Activated naive CD8-positive, alpha-beta T cell treated with anti-CD3 and anti-CD28 coated beads, Interleukin-2, amount 50 U/mL, for 24 hours (primary cell): ENCODE results near the gene MSANTD4.
A peak's percentile ranks its signal among the peaks of the same experiment; 100 is the strongest.
"Not testable (repeated sequence)": the region's sequence is repeated elsewhere in the genome, so short reads cannot be mapped to it uniquely, and the experiment has no call there.

Source experiments
- ATAC-seq: fragments of 150-1000 bp; cut with Tn5 transposase; one replicate; pipeline ENCODE4 v1.10.0; 2021
- DNase-seq: peaks from one replicate; pipeline ENCODE4 v3.0.0; 2021
- H3K27ac Mint-ChIP-seq: one replicate; pipeline ENCODE4 v1.8.0; 2021; ENCODE audit warnings: mild to moderate bottlenecking, mixed read lengths
- H3K27me3 Mint-ChIP-seq: one replicate; pipeline ENCODE4 v1.8.0; 2021; ENCODE audit warnings: mixed read lengths
- H3K36me3 Mint-ChIP-seq: one replicate; pipeline ENCODE4 v1.8.0; 2021; ENCODE audit warnings: low read depth, mixed read lengths
- H3K4me1 Mint-ChIP-seq: one replicate; pipeline ENCODE4 v1.8.0; 2021; ENCODE audit warnings: mixed read lengths
- H3K4me3 Mint-ChIP-seq: one replicate; pipeline ENCODE4 v1.8.0; 2021; ENCODE audit warnings: mild to moderate bottlenecking, moderate library complexity, mixed read lengths
- H3K9me3 Mint-ChIP-seq: one replicate; pipeline ENCODE4 v1.8.0; 2021; ENCODE audit warnings: mixed read lengths

The MSANTD4 gene

DNA sequence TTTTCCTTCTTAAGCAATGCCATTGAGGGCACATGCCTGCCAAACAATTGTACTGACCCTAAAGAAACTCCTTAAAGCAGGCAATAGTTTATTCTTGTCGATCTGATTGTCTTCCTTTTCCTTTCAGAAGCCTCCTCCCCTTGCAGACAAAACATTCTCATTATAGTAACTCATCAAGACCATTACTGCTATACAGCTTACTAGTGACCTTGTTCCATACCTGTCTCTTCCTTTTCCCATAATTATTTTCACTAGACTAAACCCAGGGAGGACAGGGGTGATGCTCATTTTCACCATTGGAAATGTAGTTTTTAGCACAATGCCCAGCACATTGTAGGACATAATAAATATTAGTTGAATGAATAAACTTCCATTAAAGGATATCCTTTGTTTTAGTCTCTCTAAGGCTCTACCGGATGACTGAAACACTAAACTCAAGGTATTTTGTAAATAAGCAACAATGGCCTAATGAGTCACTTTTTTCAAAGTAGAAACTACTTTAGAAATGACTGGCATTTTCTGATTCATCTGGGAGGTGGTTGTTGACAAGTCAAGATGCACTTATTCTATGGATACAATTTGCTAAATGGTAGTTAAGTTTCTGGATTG, 9.3 kb upstream of the MSANTD4 start:
- no peak overlapping the region for H3K27ac Mint-ChIP-seq
- ATAC-seq = no peak
- H3K4me3 Mint-ChIP-seq = no peak overlapping the region
- no peak for DNase-seq
- H3K27me3 Mint-ChIP-seq = peaks cover 38% of the 10 kb centered on the region
- peaks cover 3% of the 10 kb centered on the region for H3K36me3 Mint-ChIP-seq
- no peaks in the 10 kb centered on the region for H3K4me1 Mint-ChIP-seq
- H3K9me3 Mint-ChIP-seq = peaks cover 11% of the 10 kb centered on the region

DNA sequence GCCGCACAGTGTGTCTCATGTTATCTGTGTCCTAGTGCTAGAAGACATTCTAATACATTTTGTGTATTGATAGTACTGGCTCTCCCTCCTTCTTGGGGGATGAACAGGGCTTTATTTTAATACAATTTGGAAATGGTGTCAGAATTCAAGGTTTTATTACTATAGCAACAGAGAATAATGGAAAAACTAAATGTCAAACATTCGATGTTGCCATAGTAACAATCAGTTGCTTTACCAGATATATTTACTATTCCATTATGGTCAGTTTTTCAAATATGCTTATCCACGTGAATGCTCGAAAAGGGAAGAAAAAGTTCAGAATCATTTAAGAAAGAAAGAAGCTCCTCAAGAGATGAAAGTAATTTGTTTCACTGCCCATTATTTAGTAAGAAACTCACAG, 8.6 kb upstream of the MSANTD4 start:
- Mint-ChIP-seq H3K36me3 (peaks cover 3% of the 10 kb centered on the region), H3K27me3 (peaks cover 44% of the 10 kb centered on the region), H3K27ac (no peak overlapping the region), H3K4me1 (no peaks in the 10 kb centered on the region), H3K9me3 (peaks cover 11% of the 10 kb centered on the region), H3K4me3 (no peak overlapping the region)
- no peak for ATAC-seq
- DNase-seq = no peak

DNA sequence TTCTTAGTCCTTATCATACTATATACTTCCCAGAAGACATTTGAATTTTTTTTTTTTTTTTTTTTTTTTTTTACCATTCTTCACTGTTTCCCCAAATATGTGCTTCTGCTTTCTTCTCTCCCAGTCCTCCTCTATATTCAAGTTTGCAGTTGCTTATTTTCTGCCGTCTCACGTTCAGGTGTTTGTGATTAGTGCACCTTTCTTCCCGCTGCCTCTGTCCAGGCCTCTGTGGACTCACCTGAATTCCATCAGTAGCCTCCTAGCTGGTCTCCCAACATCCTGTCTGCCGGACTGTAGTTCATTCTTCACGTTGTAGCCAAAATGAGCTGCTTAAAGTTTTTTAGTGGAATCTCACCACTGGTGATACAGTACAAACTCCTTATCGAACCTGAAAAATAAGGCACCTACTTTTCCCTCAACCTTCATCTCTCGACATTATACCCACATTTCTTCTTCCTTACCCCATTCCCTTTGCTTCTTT, 795 bp upstream of the MSANTD4 start:
- Mint-ChIP-seq H3K4me1 (peaks cover 36% of the 10 kb centered on the region), H3K27me3 (peaks cover 12% of the 10 kb centered on the region), H3K4me3 (peak overlapping the region; percentile 92), H3K36me3 (peaks cover 23% of the 10 kb centered on the region), H3K9me3 (peaks cover 8% of the 10 kb centered on the region), H3K27ac (peak overlapping the region; percentile 91)
- ATAC-seq (no peak), DNase-seq (no peak)

DNA sequence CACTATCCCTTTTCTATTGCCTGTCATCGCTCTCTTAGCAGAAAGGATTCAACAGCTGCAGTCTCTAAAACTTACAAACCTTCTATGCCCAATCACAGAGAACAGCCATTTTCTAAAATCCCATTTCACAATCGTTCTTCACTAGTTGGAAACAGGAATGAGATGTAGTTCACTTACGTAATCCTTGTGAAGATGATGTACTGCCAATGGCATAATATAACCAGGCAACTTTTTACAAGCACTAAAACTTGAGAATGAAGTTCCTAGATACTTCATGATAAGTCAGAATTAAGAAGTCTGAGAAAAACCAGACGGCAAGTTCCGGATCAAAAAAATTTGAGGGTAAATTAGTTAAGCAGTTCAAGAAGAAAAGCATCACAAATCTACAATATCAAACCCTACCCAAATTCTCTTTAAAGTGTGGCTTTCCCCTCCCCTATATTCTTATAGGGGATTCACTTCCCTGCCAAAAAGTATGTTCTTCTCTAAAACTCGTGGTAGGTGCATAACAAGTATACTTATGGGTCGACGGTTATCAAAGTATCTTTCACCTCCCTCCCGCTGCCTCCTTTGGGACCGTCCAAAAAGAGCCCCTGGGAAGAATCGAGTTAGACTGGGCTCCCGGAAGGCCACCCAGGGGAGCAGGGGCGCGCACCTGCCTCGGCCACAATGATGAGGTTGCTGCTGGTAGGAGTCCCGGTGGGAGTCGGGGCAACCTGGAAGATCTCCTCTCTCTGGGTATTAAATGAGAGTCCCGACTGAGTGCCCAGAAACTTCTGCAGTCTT, 666 bp downstream of the MSANTD4 start:
- Mint-ChIP-seq H3K4me3 (peak overlapping the region; percentile 92), H3K4me1 (peaks cover 46% of the 10 kb centered on the region), H3K27ac (peak overlapping the region; percentile 91), H3K27me3 (peaks cover 8% of the 10 kb centered on the region), H3K36me3 (peaks cover 25% of the 10 kb centered on the region), H3K9me3 (no peaks in the 10 kb centered on the region)
- no peak for ATAC-seq
- no peak for DNase-seq

DNA sequence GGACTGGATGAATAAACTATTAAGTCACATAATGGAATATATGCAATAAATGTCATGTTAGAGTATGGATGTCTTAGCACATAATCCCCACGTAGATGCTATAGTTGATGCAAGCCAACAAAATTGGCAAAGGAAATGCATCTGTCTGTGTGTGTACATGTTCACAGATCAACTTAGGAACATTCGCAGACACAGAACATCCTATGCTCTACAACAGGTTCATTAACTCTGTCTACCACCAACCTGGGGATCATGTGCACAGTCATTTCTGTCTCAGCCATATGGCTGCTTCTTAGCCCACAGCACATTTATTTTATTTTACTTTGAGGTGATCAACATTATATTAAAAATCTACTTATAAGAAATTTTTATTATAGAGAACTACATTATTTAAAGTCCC, 4.9 kb downstream of the MSANTD4 start:
- Mint-ChIP-seq H3K27me3 (no peaks in the 10 kb centered on the region), H3K4me1 (peaks cover 47% of the 10 kb centered on the region), H3K27ac (no peak overlapping the region), H3K36me3 (peaks cover 43% of the 10 kb centered on the region), H3K9me3 (no peaks in the 10 kb centered on the region), H3K4me3 (no peak overlapping the region)
- ATAC-seq = no peak
- no peak for DNase-seq

DNA sequence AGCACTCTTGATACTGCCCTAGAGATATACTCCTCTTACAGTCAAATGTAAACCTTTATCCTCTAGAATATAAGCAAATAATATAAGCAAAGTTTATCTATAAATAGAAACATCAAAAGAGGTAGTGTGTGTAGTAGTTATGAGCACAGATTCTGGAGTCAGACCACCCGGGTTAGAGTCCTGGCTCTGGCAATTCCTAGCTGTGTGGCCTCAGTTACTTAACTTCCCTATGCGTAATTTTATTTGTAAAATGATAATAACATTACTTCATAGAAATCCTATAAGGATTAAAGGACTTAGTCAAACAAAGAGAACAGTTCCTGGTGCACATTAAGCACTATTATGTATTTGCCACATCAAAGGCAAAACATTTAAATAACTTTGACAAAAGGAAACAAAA, 7.0 kb downstream of the MSANTD4 start:
- ATAC-seq = no peak
- Mint-ChIP-seq H3K27ac (no peak overlapping the region), H3K36me3 (peaks cover 53% of the 10 kb centered on the region)

DNA sequence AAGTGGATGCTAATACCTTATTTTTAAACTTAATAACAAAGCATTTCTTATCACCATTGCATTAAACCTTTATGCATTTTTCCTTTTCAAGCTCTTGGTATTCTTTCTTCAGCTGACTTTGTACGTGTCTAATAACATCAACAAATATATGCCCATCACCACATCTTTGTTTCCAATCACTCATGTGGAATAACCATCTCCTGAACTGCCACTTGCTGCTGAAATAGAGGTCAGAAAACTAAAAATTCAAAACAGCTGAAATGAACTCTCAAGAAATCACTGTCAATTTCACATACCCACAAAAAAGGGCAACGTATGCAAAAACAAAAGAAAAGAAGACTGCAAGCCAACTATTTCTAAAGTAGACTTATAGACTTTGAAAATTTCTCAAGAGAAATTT, 7.4 kb downstream of the MSANTD4 start:
- no peak overlapping the region for H3K27ac Mint-ChIP-seq
- peaks cover 34% of the 10 kb centered on the region for H3K4me1 Mint-ChIP-seq
- no peak for DNase-seq
- no peaks in the 10 kb centered on the region for H3K27me3 Mint-ChIP-seq
- peaks cover 53% of the 10 kb centered on the region for H3K36me3 Mint-ChIP-seq
- H3K4me3 Mint-ChIP-seq = no peak overlapping the region
- no peaks in the 10 kb centered on the region for H3K9me3 Mint-ChIP-seq
- no peak for ATAC-seq

More for the DNA sequence above, 7.0 kb downstream of the MSANTD4 start:
- DNase-seq = no peak
- Mint-ChIP-seq H3K4me1 (peaks cover 37% of the 10 kb centered on the region), H3K4me3 (no peak overlapping the region), H3K9me3 (no peaks in the 10 kb centered on the region), H3K27me3 (no peaks in the 10 kb centered on the region)

DNA sequence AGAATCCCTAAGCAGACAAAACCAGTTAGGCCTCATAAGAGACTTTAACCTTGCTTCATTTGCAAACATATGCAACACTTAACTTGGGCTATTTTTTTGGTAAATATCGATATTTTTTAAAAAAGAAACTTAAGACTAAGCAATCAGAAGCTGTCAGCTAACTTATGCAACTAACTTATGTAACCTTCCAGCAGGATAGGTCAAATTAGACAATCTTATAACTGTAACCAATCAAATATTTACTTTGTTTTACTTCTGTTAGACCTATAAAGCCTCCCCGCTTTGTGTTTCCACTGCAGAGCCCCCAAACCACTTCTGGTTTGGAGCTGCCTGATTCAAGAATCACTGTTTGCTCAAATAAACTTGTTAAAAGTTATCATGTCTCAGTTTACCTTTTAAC, 8.0 kb downstream of the MSANTD4 start:
- ATAC-seq (no peak), DNase-seq (no peak)
- no peaks in the 10 kb centered on the region for H3K27me3 Mint-ChIP-seq
- no peak overlapping the region for H3K4me3 Mint-ChIP-seq
- no peaks in the 10 kb centered on the region for H3K9me3 Mint-ChIP-seq
- peaks cover 31% of the 10 kb centered on the region for H3K4me1 Mint-ChIP-seq
- no peak overlapping the region for H3K27ac Mint-ChIP-seq
- peaks cover 55% of the 10 kb centered on the region for H3K36me3 Mint-ChIP-seq

DNA sequence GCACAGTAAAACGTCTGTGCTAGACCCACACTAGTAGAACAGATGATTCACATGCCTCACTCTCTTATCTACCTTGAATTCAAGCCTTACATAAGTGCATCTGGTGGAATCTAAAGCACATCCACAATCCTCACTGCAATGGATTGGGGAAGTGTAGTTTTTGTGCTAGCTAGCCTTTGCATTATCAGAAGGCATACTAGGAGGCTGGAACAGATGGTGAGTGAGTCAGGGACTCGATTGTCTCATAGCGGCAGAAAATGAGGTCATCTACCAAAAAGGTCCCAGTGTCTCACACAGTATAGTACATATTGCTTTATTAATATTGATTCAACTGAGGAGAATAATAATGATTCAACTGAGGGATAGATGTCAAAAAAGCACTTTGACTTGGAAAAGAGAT, 9.3 kb downstream of the MSANTD4 start:
- H3K4me1 Mint-ChIP-seq = peaks cover 21% of the 10 kb centered on the region

DNA sequence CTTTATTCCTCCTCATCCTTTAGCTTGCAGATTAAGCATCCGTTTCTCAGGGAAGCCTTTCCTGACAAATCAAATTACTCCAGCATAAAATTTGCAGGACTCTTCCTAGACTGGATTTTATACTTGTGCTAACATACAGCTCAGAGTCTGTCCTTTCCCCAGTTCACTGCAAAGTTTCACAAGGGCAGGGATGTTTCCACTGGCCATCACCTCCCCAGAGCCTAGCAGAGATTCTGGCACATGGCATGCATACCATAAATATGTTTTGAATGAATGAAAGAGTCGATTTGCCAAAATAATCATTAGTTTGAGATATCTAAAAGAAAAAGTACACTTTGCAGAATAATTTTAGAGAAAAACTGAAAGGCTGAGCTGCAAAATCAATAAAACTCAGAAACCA, 10.6 kb downstream of the MSANTD4 start:
- peaks cover 71% of the 10 kb centered on the region for H3K36me3 Mint-ChIP-seq
- ATAC-seq (no peak), DNase-seq (no peak)
- H3K9me3 Mint-ChIP-seq = no peaks in the 10 kb centered on the region
- H3K27me3 Mint-ChIP-seq = no peaks in the 10 kb centered on the region
- H3K4me1 Mint-ChIP-seq = peaks cover 13% of the 10 kb centered on the region
- H3K4me3 Mint-ChIP-seq = no peak overlapping the region
- H3K27ac Mint-ChIP-seq = no peak overlapping the region

More for the DNA sequence above, 9.3 kb downstream of the MSANTD4 start:
- peaks cover 63% of the 10 kb centered on the region for H3K36me3 Mint-ChIP-seq
- DNase-seq (no peak), ATAC-seq (peak; percentile 36)
- H3K4me3 Mint-ChIP-seq = no peak overlapping the region
- no peak overlapping the region for H3K27ac Mint-ChIP-seq
- no peaks in the 10 kb centered on the region for H3K9me3 Mint-ChIP-seq
- no peaks in the 10 kb centered on the region for H3K27me3 Mint-ChIP-seq

DNA sequence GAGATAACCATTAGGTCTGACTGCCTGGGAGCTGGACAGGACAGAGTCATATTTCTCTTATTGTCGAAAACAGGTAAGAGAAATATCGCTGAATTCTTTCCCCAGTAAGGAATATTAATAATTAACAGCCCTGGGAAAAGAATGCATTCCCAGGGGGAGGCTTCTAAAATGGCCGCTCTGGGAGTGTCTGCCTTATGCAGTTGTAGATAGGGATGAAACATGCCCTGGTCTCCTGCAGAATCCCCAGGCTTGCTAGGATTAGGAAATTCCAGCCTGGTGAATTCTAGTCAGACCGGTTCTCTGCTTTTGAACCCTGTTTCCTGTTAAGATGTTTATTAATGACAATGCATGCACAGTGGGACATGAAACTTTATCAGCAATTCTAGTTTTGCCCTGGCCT, 18.9 kb downstream of the MSANTD4 start:
- H3K4me3 Mint-ChIP-seq, H3K27me3 Mint-ChIP-seq, ATAC-seq, DNase-seq, H3K4me1 Mint-ChIP-seq, H3K27ac Mint-ChIP-seq: not testable (repeated sequence)
- Mint-ChIP-seq H3K36me3 (peaks cover 75% of the 10 kb centered on the region), H3K9me3 (peaks cover 33% of the 10 kb centered on the region)

DNA sequence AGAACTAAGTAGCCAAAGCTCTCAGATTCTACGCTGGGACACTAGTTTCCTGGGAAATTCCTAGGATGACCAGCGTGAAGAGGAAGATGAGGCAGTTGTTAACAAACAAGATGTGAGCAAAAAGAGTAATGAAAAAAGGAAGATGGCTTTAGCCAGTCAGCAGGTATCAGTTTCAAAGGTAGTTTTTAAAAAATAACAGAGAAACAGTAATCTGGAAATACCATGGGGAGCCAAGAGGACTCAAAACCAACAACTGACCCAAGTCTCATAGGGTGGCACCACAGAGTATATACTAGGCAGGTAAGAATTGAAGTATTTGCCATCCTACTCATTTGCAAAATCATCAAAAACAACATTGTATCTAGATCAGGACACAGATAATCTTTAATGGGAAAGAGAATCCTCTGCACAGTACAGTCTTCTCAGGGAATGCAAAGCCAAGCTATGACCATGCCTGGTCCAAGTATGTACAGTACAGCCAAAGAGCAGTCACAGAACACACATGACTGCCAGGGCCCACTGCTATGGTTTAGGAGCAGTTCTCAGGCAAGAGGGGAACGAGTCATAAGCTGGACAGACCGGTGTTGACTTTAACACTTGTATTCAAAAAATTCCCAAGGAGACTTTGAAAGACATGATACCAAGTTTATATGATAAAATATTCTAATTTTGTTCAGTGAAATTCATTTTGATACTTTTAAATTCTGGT, 20.6 kb downstream of the MSANTD4 start:
- Mint-ChIP-seq H3K4me3 (no peak overlapping the region), H3K27me3 (no peaks in the 10 kb centered on the region), H3K36me3 (peaks cover 69% of the 10 kb centered on the region), H3K4me1 (no peaks in the 10 kb centered on the region), H3K9me3 (peaks cover 45% of the 10 kb centered on the region), H3K27ac (no peak overlapping the region)
- ATAC-seq (no peak), DNase-seq (no peak)

DNA sequence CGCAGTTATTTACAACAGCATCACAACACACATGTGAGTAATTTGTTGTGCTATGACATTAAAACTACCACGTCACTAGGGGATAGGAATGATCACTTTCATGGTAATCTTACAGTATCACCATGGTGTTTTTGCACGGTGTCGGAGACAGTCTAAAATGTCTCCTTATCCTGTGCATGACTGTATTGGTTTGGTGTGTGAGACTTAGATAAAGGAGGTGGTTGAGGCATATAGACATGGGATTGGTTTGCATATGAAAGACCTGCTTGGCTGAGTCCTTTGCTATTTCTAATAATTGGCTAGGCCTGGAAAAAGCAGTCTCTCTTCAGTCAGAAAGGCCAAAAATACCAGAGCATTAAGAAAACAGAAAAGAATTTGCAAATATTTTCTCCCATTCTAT, 30.2 kb downstream of the MSANTD4 start:
- Mint-ChIP-seq H3K4me1 (no peaks in the 10 kb centered on the region), H3K9me3 (peaks cover 18% of the 10 kb centered on the region), H3K27ac (no peak overlapping the region), H3K4me3 (no peak overlapping the region), H3K36me3 (peaks cover 31% of the 10 kb centered on the region), H3K27me3 (no peaks in the 10 kb centered on the region)
- ATAC-seq = no peak
- DNase-seq = no peak

DNA sequence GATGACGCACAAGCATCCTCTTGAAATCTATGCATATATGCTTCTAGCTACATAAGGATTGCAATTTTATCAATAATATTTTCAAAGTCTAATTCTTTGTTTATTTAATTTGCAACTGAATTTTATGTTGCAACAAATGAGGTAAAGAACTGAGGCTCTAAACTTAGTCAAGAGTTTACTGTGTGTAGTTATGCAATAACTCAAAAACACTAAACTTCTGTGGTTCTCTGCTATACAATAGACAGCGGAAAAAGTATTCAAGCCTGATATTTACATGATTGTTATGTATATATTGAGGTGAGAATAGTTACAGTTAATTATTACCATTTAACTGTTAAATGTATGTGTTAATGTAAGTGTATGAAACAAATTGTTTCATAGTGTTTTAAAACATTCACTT, 32.9 kb downstream of the MSANTD4 start:
- Mint-ChIP-seq H3K4me3 (no peak overlapping the region), H3K4me1 (no peaks in the 10 kb centered on the region), H3K27me3 (no peaks in the 10 kb centered on the region), H3K27ac (no peak overlapping the region), H3K36me3 (peaks cover 11% of the 10 kb centered on the region), H3K9me3 (peaks cover 16% of the 10 kb centered on the region)
- ATAC-seq (no peak), DNase-seq (no peak)

DNA sequence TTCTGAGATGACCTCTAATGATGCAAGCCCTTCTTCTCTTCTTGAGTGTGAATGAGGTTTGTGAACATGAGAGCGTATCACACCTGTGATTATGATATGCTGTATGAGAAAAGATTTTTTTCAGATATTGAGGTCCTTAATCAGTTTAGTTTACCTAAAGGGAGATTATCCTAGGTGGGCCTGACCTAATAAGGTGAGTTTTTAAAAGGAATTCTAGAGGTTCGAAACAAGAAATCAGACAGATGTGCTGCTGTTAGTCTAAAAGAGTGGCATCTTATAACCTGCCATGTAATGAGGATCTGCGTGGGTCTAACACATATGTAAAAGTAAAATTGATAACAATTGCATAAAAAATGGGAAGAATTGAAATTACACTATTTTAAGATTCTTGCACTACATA, 33.8 kb downstream of the MSANTD4 start:
- ATAC-seq (no peak), DNase-seq (no peak)
- Mint-ChIP-seq H3K27ac (no peak overlapping the region), H3K36me3 (peaks cover 4% of the 10 kb centered on the region), H3K9me3 (peaks cover 10% of the 10 kb centered on the region), H3K4me3 (no peak overlapping the region), H3K27me3 (no peaks in the 10 kb centered on the region), H3K4me1 (no peaks in the 10 kb centered on the region)
